Esophagus mucosa (tissue), 1 donor: ENCODE results near the gene SMOC2. TPM values are rescaled to one million over a fixed set of nuclear protein-coding genes. Genes with fewer than 3 reads are reported as not detected.
"Not testable (repeated sequence)": the region's sequence is repeated elsewhere in the genome, so short reads cannot be mapped to it uniquely, and the experiment has no call there.

Source experiments
- ATAC-seq: fragments of 200-7000 bp; cut with Tn5 transposase; one replicate; pipeline ENCODE4 v1.9.1; 2020
- total RNA-seq: library from RNA; stranded (reverse); gene quantifications from one replicate; pipeline ENCODE4 v1.2.4, GENCODE V29; 2023
- donor health status: DM: yes; HTN: yes; CAD: no.

The SMOC2 gene
- total RNA-seq, 1 donor from 2014 or later: 1.9 TPM

GRCh38 chr6:168540713-168541291, 99.8 kb downstream of the SMOC2 start:
- ATAC-seq: no peak

GRCh38 chr6:168541307-168541706, 100.3 kb downstream of the SMOC2 start:
- ATAC-seq: no peak

- no peak for ATAC-seq
These were observed 101.3 kb downstream of the SMOC2 start for GRCh38 chr6:168542301-168542700.

- no peak for ATAC-seq
These were observed 104.4 kb downstream of the SMOC2 start for GRCh38 chr6:168545428-168545827.

- no peak for ATAC-seq
These were observed 105.2 kb downstream of the SMOC2 start for GRCh38 chr6:168546151-168546550.

- no peak for ATAC-seq
These were observed 105.7 kb downstream of the SMOC2 start for GRCh38 chr6:168546730-168547129.

- no peak for ATAC-seq
These were observed 109.3 kb downstream of the SMOC2 start for GRCh38 chr6:168550326-168550725.

- ATAC-seq: no peak
These were observed 113.5 kb downstream of the SMOC2 start for GRCh38 chr6:168554472-168554871.

GRCh38 chr6:168554898-168555617, 114.1 kb downstream of the SMOC2 start:
- no peak for ATAC-seq

GRCh38 chr6:168555618-168556273, 114.8 kb downstream of the SMOC2 start:
- ATAC-seq: peak; percentile 10

- no peak for ATAC-seq
These were observed 116.5 kb downstream of the SMOC2 start for GRCh38 chr6:168557512-168557911.

- ATAC-seq: no peak
These were observed 117.7 kb downstream of the SMOC2 start for GRCh38 chr6:168558686-168559085.

GRCh38 chr6:168559574-168560098, 118.7 kb downstream of the SMOC2 start:
- ATAC-seq: no peak

- ATAC-seq: no peak
These were observed 119.1 kb downstream of the SMOC2 start for GRCh38 chr6:168560126-168560525.

GRCh38 chr6:168562576-168563151, 121.7 kb downstream of the SMOC2 start:
- ATAC-seq: no peak

- no peak for ATAC-seq
These were observed 122.7 kb downstream of the SMOC2 start for GRCh38 chr6:168563656-168564055.

GRCh38 chr6:168565112-168565511, 124.1 kb downstream of the SMOC2 start:
- no peak for ATAC-seq

- ATAC-seq: no peak
These were observed 129.2 kb downstream of the SMOC2 start for GRCh38 chr6:168570211-168570610.

- no peak for ATAC-seq
These were observed 130.3 kb downstream of the SMOC2 start for GRCh38 chr6:168571268-168571667.

GRCh38 chr6:168573276-168573835, 132.4 kb downstream of the SMOC2 start:
- ATAC-seq: not testable (repeated sequence)

- ATAC-seq: no peak
These were observed 133.2 kb downstream of the SMOC2 start for GRCh38 chr6:168574075-168574698.

GRCh38 chr6:168574699-168575195, 133.8 kb downstream of the SMOC2 start:
- peak; percentile 87 for ATAC-seq
